Transverse colon (tissue), 4 donors: ENCODE measurements around the gene TRAF2. TPM values are rescaled to one million over a fixed set of nuclear protein-coding genes. Genes with fewer than 3 reads are reported as not detected.

ENCODE experiments used
- DNase-seq: peaks from one replicate; pipeline ENCODE4 v3.0.0-alpha.2; 2019
- H3K27ac ChIP-seq, 4 donors: fragments of 200-600 bp; sonication (generic); 2 replicates each; pipeline ENCODE4 v1.5.1; 2016 to 2018; ENCODE audit warnings: inconsistent platforms in 4 of 4
- H3K27me3 ChIP-seq: fragments of 200-600 bp; sonication (generic); 2 replicates; pipeline ENCODE4 v1.5.1; 2017; ENCODE audit warnings: inconsistent platforms
- H3K36me3 ChIP-seq, 4 donors: fragments of 200-600 bp; sonication (generic); 2 replicates each; pipeline ENCODE4 v1.5.1; 2017 to 2019; ENCODE audit warnings: inconsistent platforms in 4 of 4
- H3K4me1 ChIP-seq, 4 donors: fragments of 200-600 bp; sonication (generic); 2 replicates each; pipeline ENCODE4 v1.5.1; 2017 to 2020; ENCODE audit warnings: inconsistent platforms in 4 of 4
- H3K4me3 ChIP-seq, 4 donors: fragments of 200-600 bp; sonication (generic); 1 replicate in 1 of 4; 2 replicates in 3 of 4; pipeline versions ENCODE4 v1.5.1 to v1.6.1; 2017 to 2019; ENCODE audit warnings: inconsistent platforms in 4 of 4
- H3K9me3 ChIP-seq, 2 donors: fragments of 200-600 bp; sonication (generic); 2 replicates each; pipeline ENCODE4 v1.5.1; 2017 to 2019; ENCODE audit warnings: inconsistent platforms in 2 of 2
- CTCF ChIP-seq, 5 experiments: fragments of 200-600 bp in 3 of 5; fragments of 450-650 bp in 2 of 5; sonication (generic) in 3 of 5; IDR thresholded peaks; 1 replicate in 2 of 5; 2 replicates in 3 of 5; pipeline ENCODE4 v1.5.1; 2016 to 2017; ENCODE audit warnings: antibody characterized with exemption in 5 of 5, inconsistent platforms in 3 of 5, mild to moderate bottlenecking in 2 of 5, moderate library complexity in 1 of 5
- EP300 ChIP-seq: sonication (generic); formaldehyde crosslinking; IDR thresholded peaks from one replicate; pipeline ENCODE4 v1.6.1; 2017; ENCODE audit warnings: antibody characterized with exemption, low read depth
- POLR2A ChIP-seq: fragments of 450-650 bp; IDR thresholded peaks from one replicate; pipeline ENCODE4 v1.6.1; 2016; ENCODE audit warnings: antibody characterized with exemption, mild to moderate bottlenecking, moderate library complexity
- POLR2AphosphoS5 ChIP-seq, 3 donors: sonication (generic); formaldehyde crosslinking; IDR thresholded peaks; one replicate each; pipeline ENCODE4 v1.6.1; 2016; ENCODE audit warnings: antibody characterized with exemption in 3 of 3
- WGBS, 2 donors: methylation state at CpG; one replicate each; pipeline ENCODE4 v1.1.5; 2018; ENCODE audit warnings: low coverage in 1 of 2; 5-methylcytosine and 5-hydroxymethylcytosine counted together
- in situ Hi-C, 4 donors: fragments of 200-750 bp; cut with MboI; loops; one replicate each; pipeline versions ENCODE4 v1.15.0 to v1.15.1; 2017; ENCODE audit warnings: low sequenced_read_pairs in 3 of 4, low pct_ligation_motif_present in 1 of 4, low pct_unique_long_range_greater_than_20kb in 1 of 4
- intact Hi-C: fragments of 100-400 bp; cut with DNase I; formaldehyde crosslinking; loops from one replicate; pipeline ENCODE4 v1.15.1; 2023; ENCODE audit warnings: low total_unique reads
- total RNA-seq, 4 donors: library from RNA; depleted of rRNA; stranded (reverse); fragments of >200 nt; gene quantifications; one replicate each; pipeline ENCODE4 v1.1.0, GENCODE V29; 2016

Gene TRAF2
- total RNA-seq, 4 donors from 2014 or later, result 12.5 to 60.6 (median 13.8) TPM

GRCh38 chr9:136960938-136961275, 74.6 kb downstream of the TRAF2 start:
- H3K27ac ChIP-seq, result no peak overlapping the region
- intact Hi-C loops, result no loop called here
- TF ChIP-seq POLR2AphosphoS5 (IDR thresholded peaks at IDR 0.05) (no peak), POLR2A (no peak), EP300 (no peak), CTCF (IDR thresholded peaks at IDR 0.05) (no peak)

GRCh38 chr9:136961279-136962065, 75.2 kb downstream of the TRAF2 start:
- peaks cover 5% of the 10 kb centered on the region for H3K27me3 ChIP-seq
- no peak for DNase-seq
- H3K4me1 ChIP-seq, result peaks cover 0 to 19% (median 10%) of the 10 kb centered on the region in 4 donors

More at GRCh38 chr9:136960938-136961275, 74.6 kb downstream of the TRAF2 start:
- no peaks in the 10 kb centered on the region for H3K9me3 ChIP-seq
- in situ Hi-C loops, result no loop called here
- H3K4me3 ChIP-seq, result no peak overlapping the region
- no peaks in the 10 kb centered on the region for H3K27me3 ChIP-seq
- H3K4me1 ChIP-seq, result peaks cover 0 to 14% (median 8%) of the 10 kb centered on the region in 4 donors
- no peaks in the 10 kb centered on the region for H3K36me3 ChIP-seq
- WGBS, 2 donors, result 89% methylated on average over 15 of the region's 15 CpGs; no CpG with 5 or more reads in 1 of the 2 donors
- no peak for DNase-seq

GRCh38 chr9:136962163-136962562, 75.8 kb downstream of the TRAF2 start:
- no peaks in the 10 kb centered on the region for H3K36me3 ChIP-seq
- H3K27me3 ChIP-seq, result peaks cover 5% of the 10 kb centered on the region
- no peak overlapping the region for H3K4me3 ChIP-seq
- no peaks in the 10 kb centered on the region for H3K9me3 ChIP-seq
- intact Hi-C loops, result no loop called here
- peaks cover 0 to 19% (median 10%) of the 10 kb centered on the region in 4 donors for H3K4me1 ChIP-seq
- H3K27ac ChIP-seq, result no peak overlapping the region
- in situ Hi-C loops, result no loop called here
- TF ChIP-seq POLR2A (no peak), CTCF (IDR thresholded peaks at IDR 0.05) (no peak), EP300 (no peak), POLR2AphosphoS5 (IDR thresholded peaks at IDR 0.05) (no peak)
- 91 to 100% methylated on average over 1 to 9 of the region's 9 CpGs for WGBS, 2 donors
- no peak for DNase-seq

More at GRCh38 chr9:136961279-136962065, 75.2 kb downstream of the TRAF2 start:
- intact Hi-C loops, result no loop called here
- TF ChIP-seq CTCF (IDR thresholded peaks at IDR 0.05), result no peak
- in situ Hi-C loops, result no loop called here
- Histone ChIP-seq H3K9me3 (no peaks in the 10 kb centered on the region), H3K36me3 (no peaks in the 10 kb centered on the region), H3K4me3 (no peak overlapping the region), H3K27ac (no peak overlapping the region)
- WGBS, 2 donors, result 74% methylated on average over 21 of the region's 23 CpGs; no CpG with 5 or more reads in 1 of the 2 donors

GRCh38 chr9:136962701-136963248, 76.5 kb downstream of the TRAF2 start:
- Histone ChIP-seq H3K9me3 (no peaks in the 10 kb centered on the region), H3K27me3 (peaks cover 5% of the 10 kb centered on the region), H3K27ac (no peak overlapping the region), H3K4me1 (peaks cover 0 to 19% (median 10%) of the 10 kb centered on the region in 4 donors), H3K4me3 (no peak overlapping the region), H3K36me3 (no peaks in the 10 kb centered on the region)
- intact Hi-C loops, result no loop called here
- in situ Hi-C loops, result no loop called here
- WGBS, 2 donors, result 86% methylated on average over 11 of the region's 11 CpGs; no CpG with 5 or more reads in 1 of the 2 donors
- DNase-seq, result no peak
- TF ChIP-seq POLR2AphosphoS5 (IDR thresholded peaks at IDR 0.05) (no peak), CTCF (IDR thresholded peaks at IDR 0.05) (no peak), POLR2A (no peak), EP300 (no peak)
